Lower leg skin (tissue), 3 donors: ENCODE measurements around the gene ORC6.

Experiments
- POLR2A ChIP-seq, 2 donors: fragments of 450-650 bp; IDR thresholded peaks; one replicate each; pipeline ENCODE4 v1.6.1; 2016 to 2017; ENCODE audit warnings: antibody characterized with exemption in 2 of 2, mild to moderate bottlenecking in 1 of 2, moderate library complexity in 1 of 2
- TF ChIP-seq, protein P1 (sequence below), 3 donors: fragments of 450-650 bp; IDR thresholded peaks; one replicate each; pipeline ENCODE4 v1.5.1; 2016; ENCODE audit warnings: antibody characterized with exemption in 3 of 3, mild to moderate bottlenecking in 3 of 3, moderate library complexity in 2 of 3

DNA sequence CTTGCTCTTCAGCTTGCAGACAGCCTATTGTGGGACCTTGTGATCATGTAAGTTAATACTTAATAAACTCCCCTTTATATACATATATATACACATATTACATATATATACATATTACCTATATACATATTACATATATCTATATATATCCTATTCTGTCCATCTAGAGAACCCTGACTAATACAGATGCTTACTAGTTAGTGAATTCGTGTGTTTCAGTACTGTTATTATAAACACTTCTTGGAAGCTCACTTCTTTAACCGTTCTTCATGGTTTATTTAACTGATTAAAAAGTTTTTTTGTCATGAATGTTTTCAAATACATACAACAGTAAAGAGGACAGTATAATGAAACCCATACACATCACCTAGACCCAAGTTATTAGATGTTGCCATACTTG, 12.6 kb downstream of the ORC6 start:
- TF ChIP-seq, protein P1, sequence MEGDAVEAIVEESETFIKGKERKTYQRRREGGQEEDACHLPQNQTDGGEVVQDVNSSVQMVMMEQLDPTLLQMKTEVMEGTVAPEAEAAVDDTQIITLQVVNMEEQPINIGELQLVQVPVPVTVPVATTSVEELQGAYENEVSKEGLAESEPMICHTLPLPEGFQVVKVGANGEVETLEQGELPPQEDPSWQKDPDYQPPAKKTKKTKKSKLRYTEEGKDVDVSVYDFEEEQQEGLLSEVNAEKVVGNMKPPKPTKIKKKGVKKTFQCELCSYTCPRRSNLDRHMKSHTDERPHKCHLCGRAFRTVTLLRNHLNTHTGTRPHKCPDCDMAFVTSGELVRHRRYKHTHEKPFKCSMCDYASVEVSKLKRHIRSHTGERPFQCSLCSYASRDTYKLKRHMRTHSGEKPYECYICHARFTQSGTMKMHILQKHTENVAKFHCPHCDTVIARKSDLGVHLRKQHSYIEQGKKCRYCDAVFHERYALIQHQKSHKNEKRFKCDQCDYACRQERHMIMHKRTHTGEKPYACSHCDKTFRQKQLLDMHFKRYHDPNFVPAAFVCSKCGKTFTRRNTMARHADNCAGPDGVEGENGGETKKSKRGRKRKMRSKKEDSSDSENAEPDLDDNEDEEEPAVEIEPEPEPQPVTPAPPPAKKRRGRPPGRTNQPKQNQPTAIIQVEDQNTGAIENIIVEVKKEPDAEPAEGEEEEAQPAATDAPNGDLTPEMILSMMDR (IDR thresholded peaks at IDR 0.05), result no peak
- no peak for TF ChIP-seq POLR2A (IDR thresholded peaks at IDR 0.05)
